ENCODE data around the gene EBF3.

- TF ChIP-seq, protein P1, sequence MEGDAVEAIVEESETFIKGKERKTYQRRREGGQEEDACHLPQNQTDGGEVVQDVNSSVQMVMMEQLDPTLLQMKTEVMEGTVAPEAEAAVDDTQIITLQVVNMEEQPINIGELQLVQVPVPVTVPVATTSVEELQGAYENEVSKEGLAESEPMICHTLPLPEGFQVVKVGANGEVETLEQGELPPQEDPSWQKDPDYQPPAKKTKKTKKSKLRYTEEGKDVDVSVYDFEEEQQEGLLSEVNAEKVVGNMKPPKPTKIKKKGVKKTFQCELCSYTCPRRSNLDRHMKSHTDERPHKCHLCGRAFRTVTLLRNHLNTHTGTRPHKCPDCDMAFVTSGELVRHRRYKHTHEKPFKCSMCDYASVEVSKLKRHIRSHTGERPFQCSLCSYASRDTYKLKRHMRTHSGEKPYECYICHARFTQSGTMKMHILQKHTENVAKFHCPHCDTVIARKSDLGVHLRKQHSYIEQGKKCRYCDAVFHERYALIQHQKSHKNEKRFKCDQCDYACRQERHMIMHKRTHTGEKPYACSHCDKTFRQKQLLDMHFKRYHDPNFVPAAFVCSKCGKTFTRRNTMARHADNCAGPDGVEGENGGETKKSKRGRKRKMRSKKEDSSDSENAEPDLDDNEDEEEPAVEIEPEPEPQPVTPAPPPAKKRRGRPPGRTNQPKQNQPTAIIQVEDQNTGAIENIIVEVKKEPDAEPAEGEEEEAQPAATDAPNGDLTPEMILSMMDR (IDR thresholded peaks at IDR 0.05; ENCODE audit: poor library complexity) = no peak
- TF ChIP-seq EZH2phosphoT487 (IDR thresholded peaks at IDR 0.05; ENCODE audit: low read depth, severe bottlenecking, unreplicated experiment) (no peak), EZH2 (IDR thresholded peaks at IDR 0.05; ENCODE audit: borderline replicate concordance) (no peak)
These were observed 5.9 kb upstream of the EBF3 start for GRCh38 chr10:129969911-129970464.
